GM12872 (cell line): ENCODE measurements around the gene SLC26A2.
A peak's percentile ranks its signal among the peaks of the same experiment; 100 is the strongest.

Experiments
- CTCF ChIP-seq: IDR thresholded peaks from 3 replicates; pipeline ENCODE4 v1.5.1; 2011; ENCODE audit warnings: low read depth, mild to moderate bottlenecking, low read length, moderate library complexity; ENCODE audit not compliant: insufficient read depth

The SLC26A2 gene

GRCh38 chr5:150001660-150002486 lies 41.3 kb downstream of the SLC26A2 start:
- peak; percentile 80 for TF ChIP-seq CTCF

GRCh38 chr5:150006318-150006717 lies 45.8 kb downstream of the SLC26A2 start:
- no peak for TF ChIP-seq CTCF

- TF ChIP-seq CTCF, result no peak
Observed at GRCh38 chr5:150007050-150007449, 46.5 kb downstream of the SLC26A2 start.

- TF ChIP-seq CTCF, result no peak
Observed at GRCh38 chr5:150009671-150010387, 49.3 kb downstream of the SLC26A2 start.

- TF ChIP-seq CTCF, result no peak
Observed at GRCh38 chr5:150013931-150014330, 53.4 kb downstream of the SLC26A2 start.

GRCh38 chr5:150014456-150014855 lies 53.9 kb downstream of the SLC26A2 start:
- no peak for TF ChIP-seq CTCF

- no peak for TF ChIP-seq CTCF
Observed at GRCh38 chr5:150015415-150015814, 54.9 kb downstream of the SLC26A2 start.
